Activated CD4-positive, alpha-beta T cell treated with anti-CD3 and anti-CD28 coated beads for 36 hours (primary cell): ENCODE measurements around the gene ARID5A. TPM values are rescaled to one million over a fixed set of nuclear protein-coding genes. Genes with fewer than 3 reads are reported as not detected.

ENCODE experiments used
- ATAC-seq: fragments of 200-7000 bp; cut with Tn5 transposase; one replicate; pipeline ENCODE4 v1.10.0; 2021; ENCODE audit warnings: mild to moderate bottlenecking, moderate library complexity
- CTCF ChIA-PET: fragments of 350-600 bp; sonication (Branson Sonifier 250); formaldehyde crosslinking; loops from one replicate; lab custom pipeline; 2021; ENCODE audit warnings: antibody characterized with exemption; lab: Charles Lee
- POLR2A ChIA-PET: fragments of 350-600 bp; sonication (Branson Sonifier 250); formaldehyde crosslinking; loops from one replicate; lab custom pipeline; 2021; ENCODE audit warnings: antibody characterized with exemption, inconsistent platforms; lab: Charles Lee
- DNase-seq: peaks from one replicate; pipeline ENCODE4 v3.0.0-alpha.2; 2020
- H3K27ac Mint-ChIP-seq: one replicate; pipeline ENCODE4 v1.8.0; 2021; ENCODE audit warnings: mixed read lengths
- H3K27me3 Mint-ChIP-seq: one replicate; pipeline ENCODE4 v1.8.0; 2021; ENCODE audit warnings: mixed read lengths
- H3K36me3 Mint-ChIP-seq: one replicate; pipeline ENCODE4 v1.8.0; 2021; ENCODE audit warnings: low read depth, mixed read lengths
- H3K4me1 Mint-ChIP-seq: one replicate; pipeline ENCODE4 v1.8.0; 2021; ENCODE audit warnings: mixed read lengths
- H3K4me3 Mint-ChIP-seq: one replicate; pipeline ENCODE4 v1.8.0; 2021; ENCODE audit warnings: mild to moderate bottlenecking, moderate library complexity, mixed read lengths
- H3K9me3 Mint-ChIP-seq: one replicate; pipeline ENCODE4 v1.8.0; 2021; ENCODE audit warnings: low read depth, mixed read lengths
- intact Hi-C, 2 experiments: fragments of 100-400 bp; cut with DNase I in 1 of 2; cut with micrococcal nuclease in 1 of 2; formaldehyde crosslinking; loops; one replicate each; pipeline versions ENCODE4 v1.14.2 to v1.15.1; 2022 to 2024; cut with DNase I, micrococcal nuclease
- total RNA-seq, 2 experiments: library from RNA; stranded (reverse); gene quantifications; one replicate each; pipeline ENCODE4 v1.2.3, GENCODE V29; 2021

The ARID5A gene
- total RNA-seq, 2 experiments from 2014 or later, result 179 to 191 TPM

- H3K27me3 Mint-ChIP-seq, result no peaks in the 10 kb centered on the region
- H3K9me3 Mint-ChIP-seq, result peaks cover 4% of the 10 kb centered on the region
- no peak overlapping the region for H3K4me3 Mint-ChIP-seq
- H3K36me3 Mint-ChIP-seq, result peaks cover 2% of the 10 kb centered on the region
- H3K27ac Mint-ChIP-seq, result no peak overlapping the region
- DNase-seq (no peak), ATAC-seq (no peak)
- ChIA-PET POLR2A (no interaction called here), CTCF (no interaction called here)
- intact Hi-C loops, result loop anchor here in 1 of 2 experiments (5.0 kb wide), 1 partner anchor 47 kb away; no protein-coding TSS in a partner anchor
- H3K4me1 Mint-ChIP-seq, result peaks cover 22% of the 10 kb centered on the region
Measured at GRCh38 chr2:96499061-96499960, 37.2 kb upstream of the ARID5A start.

DNA sequence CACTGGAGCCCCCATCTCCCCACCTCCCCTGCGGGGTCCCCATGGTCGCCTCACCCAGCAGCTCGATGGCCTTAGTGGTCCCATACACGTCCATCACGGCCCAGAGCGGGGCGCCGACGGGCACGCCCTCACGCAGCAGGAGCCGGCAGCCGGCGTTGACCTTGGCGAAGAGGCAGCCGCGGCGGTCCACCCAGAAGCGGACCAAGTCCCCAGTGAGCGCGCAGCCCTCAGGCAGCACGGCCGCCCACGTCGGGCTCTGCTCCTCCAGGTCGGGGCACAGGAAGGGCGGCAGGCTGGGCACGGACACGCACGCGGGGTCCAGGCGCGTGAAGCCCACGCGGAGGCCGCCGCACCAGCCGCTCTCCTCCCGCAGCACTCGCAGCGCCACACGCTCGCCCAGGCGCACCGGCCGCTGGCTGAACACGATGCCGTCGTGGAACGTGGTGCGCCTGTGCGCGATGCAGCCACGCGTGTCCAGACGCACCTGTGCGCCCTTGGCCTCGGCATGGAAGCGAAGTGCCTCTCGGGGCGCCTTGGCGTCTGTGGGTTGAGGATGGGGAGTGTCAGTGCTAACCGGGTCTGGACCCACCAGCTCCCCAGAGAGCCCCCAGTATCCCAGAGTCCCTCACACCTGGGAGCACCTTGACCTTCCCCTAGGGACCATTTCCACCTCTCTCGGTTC, 36.0 kb upstream of the ARID5A start:
- intact Hi-C loops, result no loop called here
- ATAC-seq (no peak), DNase-seq (no peak)
- no peaks in the 10 kb centered on the region for H3K36me3 Mint-ChIP-seq
- H3K9me3 Mint-ChIP-seq, result no peaks in the 10 kb centered on the region
- H3K4me1 Mint-ChIP-seq, result peaks cover 20% of the 10 kb centered on the region
- POLR2A ChIA-PET, result no interaction called here
- H3K27ac Mint-ChIP-seq, result no peak overlapping the region
- no peak overlapping the region for H3K4me3 Mint-ChIP-seq
- CTCF ChIA-PET, result interaction anchor here (0.8 kb wide), 1 partner anchor 15 kb away, joined by 3 read pairs; no protein-coding TSS in a partner anchor
- H3K27me3 Mint-ChIP-seq, result no peaks in the 10 kb centered on the region

GRCh38 chr2:96501471-96501874, 35.1 kb upstream of the ARID5A start:
- DNase-seq (peak; percentile 46), ATAC-seq (peak; percentile 82)
- intact Hi-C loops, result no loop called here
- ChIA-PET POLR2A (no interaction called here), CTCF (no interaction called here)
- Mint-ChIP-seq H3K27me3 (no peaks in the 10 kb centered on the region), H3K36me3 (no peaks in the 10 kb centered on the region), H3K4me3 (no peak overlapping the region), H3K4me1 (peaks cover 13% of the 10 kb centered on the region), H3K27ac (peak overlapping the region; percentile 23), H3K9me3 (no peaks in the 10 kb centered on the region)

DNA sequence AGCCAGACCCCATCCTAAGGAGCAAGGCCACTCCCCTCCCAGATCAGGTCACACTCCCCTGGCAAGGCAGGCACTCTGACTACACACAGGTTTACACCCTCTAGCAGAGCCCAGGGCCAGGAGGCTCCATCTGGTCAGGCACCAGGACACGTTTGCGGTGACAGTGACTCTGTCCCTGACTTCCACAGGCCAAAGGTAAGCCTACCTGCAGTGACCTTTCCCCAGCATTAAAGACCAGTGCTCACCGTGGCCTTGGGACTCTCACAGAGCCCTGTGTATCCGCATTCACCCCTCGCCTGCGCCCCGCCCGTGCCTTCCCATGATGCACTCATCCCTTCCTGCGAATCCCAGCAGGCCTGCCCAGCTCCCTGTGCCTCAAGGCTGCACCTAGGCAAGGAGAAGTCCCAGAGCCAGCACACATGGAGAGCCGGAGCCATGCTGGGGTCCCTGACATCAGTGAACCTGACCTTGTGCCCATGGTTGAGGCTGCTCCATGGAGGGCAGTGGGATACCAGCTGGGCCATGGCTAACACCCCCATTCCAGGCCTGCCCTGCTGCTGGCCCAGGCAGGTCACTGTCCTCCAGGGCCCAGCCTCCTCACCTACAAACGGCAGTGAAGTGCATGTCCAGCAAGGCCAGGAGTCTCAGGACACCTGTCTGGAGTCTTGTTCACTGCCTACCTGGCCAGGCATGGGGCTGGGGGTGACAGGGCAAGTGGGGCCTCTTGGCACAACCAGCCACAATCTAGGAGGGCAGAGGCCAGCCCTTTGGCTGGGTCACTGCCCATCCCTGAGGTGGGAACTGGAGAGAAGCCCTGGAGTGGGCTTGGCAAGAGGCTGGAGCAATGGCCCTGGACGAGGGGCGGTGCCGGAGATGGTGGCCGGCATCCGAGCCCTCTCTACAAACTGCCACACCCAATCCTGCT, 34.4 kb upstream of the ARID5A start:
- DNase-seq (no peak), ATAC-seq (no peak)
- intact Hi-C loops, result no loop called here
- no peaks in the 10 kb centered on the region for H3K27me3 Mint-ChIP-seq
- H3K4me3 Mint-ChIP-seq, result no peak overlapping the region
- POLR2A ChIA-PET, result no interaction called here
- H3K36me3 Mint-ChIP-seq, result no peaks in the 10 kb centered on the region
- H3K9me3 Mint-ChIP-seq, result no peaks in the 10 kb centered on the region
- CTCF ChIA-PET, result no interaction called here
- peaks cover 13% of the 10 kb centered on the region for H3K4me1 Mint-ChIP-seq
- H3K27ac Mint-ChIP-seq, result peak overlapping the region; percentile 23

DNA sequence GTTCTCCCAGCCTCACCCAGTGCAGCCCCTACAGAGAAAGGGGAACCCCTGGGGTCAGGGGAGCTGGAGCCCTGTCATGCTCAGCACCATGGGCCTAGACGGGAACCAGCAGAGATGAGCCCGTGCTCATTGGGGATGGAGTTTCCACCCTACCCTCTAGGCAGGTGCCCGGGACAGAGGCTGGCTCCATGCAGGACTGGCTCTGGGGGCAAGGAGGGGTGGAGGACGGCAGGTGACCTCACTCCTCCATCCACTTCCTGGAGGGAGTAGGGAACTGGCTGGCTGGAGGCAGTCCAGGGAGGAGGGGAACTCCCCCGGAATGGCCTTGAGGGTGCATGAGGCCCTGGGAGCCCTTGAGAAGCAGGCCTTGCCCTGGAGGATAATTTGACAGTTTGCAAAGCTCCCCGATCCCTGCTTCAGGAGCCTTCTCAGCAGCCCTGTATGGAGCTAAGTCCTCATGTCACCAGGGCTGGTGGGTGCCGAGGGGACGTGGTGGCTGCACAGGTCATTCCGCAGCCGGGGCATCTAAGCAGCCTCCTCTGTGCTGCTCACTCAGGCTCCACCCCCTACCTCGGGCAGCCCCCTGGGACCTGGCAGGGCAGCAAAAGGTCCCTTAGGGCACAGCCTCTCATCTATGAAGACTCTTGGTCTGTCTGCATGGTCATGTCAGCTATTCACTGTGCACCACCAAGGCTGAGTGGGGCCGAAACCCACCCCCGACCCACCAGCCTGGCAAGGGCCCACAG, 33.5 kb upstream of the ARID5A start:
- no peak for ATAC-seq
- Mint-ChIP-seq H3K4me3 (no peak overlapping the region), H3K27me3 (no peaks in the 10 kb centered on the region), H3K9me3 (no peaks in the 10 kb centered on the region), H3K27ac (no peak overlapping the region), H3K36me3 (no peaks in the 10 kb centered on the region), H3K4me1 (peaks cover 19% of the 10 kb centered on the region)
- ChIA-PET CTCF (interaction anchor here (0.6 to 3.4 kb wide), 3 partner anchors 8 to 102 kb away, joined by 3 to 9 read pairs (median 3); no protein-coding TSS in a partner anchor), POLR2A (no interaction called here)
- intact Hi-C loops, result no loop called here
- DNase-seq, result no peak

DNA sequence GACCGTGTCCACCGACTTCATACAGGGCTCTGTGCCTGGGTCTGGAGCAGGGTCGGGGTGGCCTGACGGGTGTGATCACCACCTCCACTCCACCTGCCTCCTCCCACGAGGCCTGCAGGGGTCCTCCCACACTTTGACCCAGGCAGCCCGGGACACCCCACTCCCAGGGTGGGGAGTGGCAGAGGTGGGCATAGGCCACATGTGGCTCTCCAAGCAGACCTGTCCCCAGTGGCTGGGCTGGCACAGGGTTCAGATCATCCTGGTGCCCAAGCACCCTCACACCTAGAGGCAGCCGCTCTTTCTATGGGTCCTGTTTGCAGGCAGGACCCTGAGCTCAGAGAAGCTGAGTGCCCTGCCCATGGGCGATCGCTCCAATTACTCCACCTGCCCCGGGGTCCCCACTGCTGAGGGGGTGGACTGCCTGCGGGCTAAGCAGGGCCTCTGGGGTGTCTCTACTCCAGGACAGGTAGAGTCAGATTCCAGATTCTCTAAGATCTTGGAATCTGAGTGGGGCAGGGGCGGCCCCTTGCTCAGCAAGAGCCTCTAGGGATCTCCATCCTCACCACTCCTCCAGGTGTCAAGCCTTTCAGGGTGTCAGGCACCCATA, 32.8 kb upstream of the ARID5A start:
- Mint-ChIP-seq H3K4me3 (no peak overlapping the region), H3K4me1 (peaks cover 19% of the 10 kb centered on the region), H3K27me3 (no peaks in the 10 kb centered on the region), H3K27ac (no peak overlapping the region), H3K9me3 (no peaks in the 10 kb centered on the region), H3K36me3 (no peaks in the 10 kb centered on the region)
- ATAC-seq, result no peak
- CTCF ChIA-PET, result interaction anchor here (0.6 to 9.5 kb wide), 4 partner anchors 8 to 95 kb away, joined by 3 to 128 read pairs (median 6); no protein-coding TSS in a partner anchor
- DNase-seq, result no peak
- POLR2A ChIA-PET, result interaction anchor here (1.1 kb wide), 1 partner anchor 167 kb away, joined by 5 read pairs; no protein-coding TSS in a partner anchor
- intact Hi-C loops, result no loop called here

DNA sequence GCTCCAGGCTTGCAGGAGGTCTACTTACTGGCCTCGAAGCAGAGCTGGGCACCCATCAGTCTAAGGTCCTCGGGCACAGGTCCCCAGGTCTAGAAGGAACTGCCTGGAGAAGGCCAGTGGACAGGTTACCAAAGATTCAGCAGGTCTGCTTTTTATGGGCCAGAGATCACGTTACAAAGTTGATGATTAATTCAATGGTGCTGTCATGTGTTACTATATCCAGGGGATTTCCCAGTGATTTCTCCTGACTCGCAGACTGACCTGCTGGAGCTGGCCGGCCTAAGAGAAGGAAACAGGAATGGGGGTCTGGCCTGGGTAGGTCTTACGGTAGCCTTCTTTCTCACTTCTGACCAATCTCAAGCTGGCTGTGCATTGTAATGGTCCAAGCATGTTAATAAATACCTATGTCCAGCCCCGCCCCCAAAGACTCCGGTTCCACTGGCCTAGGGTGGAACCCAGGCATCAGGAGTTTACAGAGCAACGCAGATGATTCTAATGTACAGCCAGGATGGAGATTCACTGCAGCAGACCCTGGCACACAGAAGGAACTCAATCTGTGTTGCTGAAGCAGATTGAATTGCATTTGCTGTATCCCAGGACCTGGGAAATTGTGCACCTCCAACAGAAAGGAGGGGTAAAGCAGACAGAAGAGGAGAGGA, 31.2 kb upstream of the ARID5A start, which contains the start of gene NEURL3:
Gene NEURL3 (minus strand): TSS at position 127 of the 659 bp plus-strand sequence. CDS start 71 bp downstream, at position 56.
- DNase-seq, result no peak
- Mint-ChIP-seq H3K36me3 (no peaks in the 10 kb centered on the region), H3K4me3 (no peak within 1 kb of the TSS), H3K27ac (no peak within 1 kb of the TSS), H3K27me3 (peaks cover 7% of the 10 kb centered on the region), H3K9me3 (no peaks in the 10 kb centered on the region), H3K4me1 (peaks cover 26% of the 10 kb centered on the region)
- intact Hi-C loops, result loop anchor here (5.0 kb wide), 2 partner anchors 78 to 238 kb away; partner anchors contain the start of genes CIAO1 (in 1 of the 2) and TMEM127 (in 1 of the 2)
- no peak for ATAC-seq
- ChIA-PET POLR2A (interaction anchor here (0.8 kb wide), 1 partner anchor 39 kb away, joined by 3 read pairs; no protein-coding TSS in a partner anchor), CTCF (interaction anchor here (0.6 to 9.5 kb wide), 11 partner anchors 10 to 194 kb away, joined by 3 to 128 read pairs (median 3); no protein-coding TSS in a partner anchor)

- Mint-ChIP-seq H3K9me3 (no peaks in the 10 kb centered on the region), H3K27me3 (peaks cover 12% of the 10 kb centered on the region), H3K4me1 (peaks cover 23% of the 10 kb centered on the region), H3K36me3 (no peaks in the 10 kb centered on the region), H3K27ac (no peak overlapping the region), H3K4me3 (no peak overlapping the region)
- CTCF ChIA-PET, result interaction anchor here (0.5 to 9.5 kb wide), 11 partner anchors 11 to 195 kb away, joined by 3 to 128 read pairs (median 3); no protein-coding TSS in a partner anchor
- ATAC-seq (no peak), DNase-seq (no peak)
- intact Hi-C loops, result loop anchor here (5.0 kb wide), 2 partner anchors 79 to 239 kb away; partner anchors contain the start of genes CIAO1 (in 1 of the 2) and TMEM127 (in 1 of the 2)
- POLR2A ChIA-PET, result no interaction called here
Measured at GRCh38 chr2:96506016-96506906, 30.3 kb upstream of the ARID5A start.

GRCh38 chr2:96506907-96507240, 29.7 kb upstream of the ARID5A start:
- POLR2A ChIA-PET, result no interaction called here
- ATAC-seq (no peak), DNase-seq (no peak)
- Mint-ChIP-seq H3K36me3 (no peaks in the 10 kb centered on the region), H3K27me3 (peaks cover 12% of the 10 kb centered on the region), H3K9me3 (no peaks in the 10 kb centered on the region), H3K4me1 (peaks cover 20% of the 10 kb centered on the region), H3K4me3 (no peak overlapping the region), H3K27ac (no peak overlapping the region)
- CTCF ChIA-PET, result interaction anchor here (0.5 to 9.5 kb wide), 8 partner anchors 28 to 214 kb away, joined by 3 to 128 read pairs (median 4); no protein-coding TSS in a partner anchor
- intact Hi-C loops, result loop anchor here (5.0 kb wide), 2 partner anchors 80 to 240 kb away; partner anchors contain the start of genes CIAO1 (in 1 of the 2) and TMEM127 (in 1 of the 2)
